GM12878 (cell line): Measurements from ENCODE around the gene KRT78. TPM values are rescaled to one million over a fixed set of nuclear protein-coding genes. Genes with fewer than 3 reads are reported as not detected.

Experiments
- ATAC-seq: fragments of 200-7000 bp; cut with Tn5 transposase; 3 replicates; pipeline ENCODE4 v1.9.1; 2020; ENCODE audit warnings: mild to moderate bottlenecking, moderate library complexity
- BruUV-seq: library from RNA; stranded (reverse); fragments of 400-500 nt; replicated peaks from 2 replicates; lab custom pipeline; 2021; lab: Mats Ljungman, UMichigan
- CTCF ChIA-PET: fragments of 300-600 bp; sonication (Branson Sonifier 250); formaldehyde crosslinking; extraction: SDS; loops from one replicate; lab custom pipeline; 2021; ENCODE audit warnings: inconsistent platforms; lab: Yijun Ruan, JAX
- POLR2A ChIA-PET: fragments of 350-600 bp; formaldehyde crosslinking; extraction: SDS; loops from one replicate; lab custom pipeline; 2021; ENCODE audit warnings: inconsistent platforms; lab: Charles Lee
- RAD21 ChIA-PET: fragments of 300-600 bp; sonication (Branson Sonifier 250); formaldehyde crosslinking; loops from one replicate; lab custom pipeline; 2023; ENCODE audit warnings: antibody characterized with exemption; ENCODE audit not compliant: unreplicated experiment; lab: Charles Lee
- SMC1A ChIA-PET: fragments of 300-600 bp; sonication (Branson Sonifier 250); formaldehyde crosslinking; loops from one replicate; lab custom pipeline; 2023; ENCODE audit not compliant: unreplicated experiment, uncharacterized antibody; lab: Charles Lee
- DNase-seq: peaks from one replicate; pipeline ENCODE4 v3.0.0-alpha.2; 2011; ENCODE audit warnings: low read depth, low spot score
- FAIRE-seq: peaks from 3 replicates; lab custom pipeline; 2011; peaks lifted over from hg19 to GRCh38; lab: Jason Lieb, UNC
- H2AFZ ChIP-seq: 2 replicates; pipeline ENCODE4 v1.6.0; 2011; ENCODE audit warnings: low read depth, low read length, control low read depth; ENCODE audit not compliant: control insufficient read depth
- H3K27ac ChIP-seq: 2 replicates; pipeline ENCODE4 v1.5.1; 2011; ENCODE audit warnings: control low read depth; ENCODE audit not compliant: control insufficient read depth, insufficient read depth
- H3K27me3 ChIP-seq, 2 experiments: replicated peaks in 1 of 2; 2 replicates each; pipeline versions ENCODE4 v1.6.0 to v1.6.1; 2011; ENCODE audit warnings: low read length in 1 of 2; ENCODE audit not compliant: control insufficient read depth in 2 of 2, insufficient read depth in 2 of 2
- H3K36me3 ChIP-seq, 2 experiments: 2 replicates each; pipeline ENCODE4 v1.5.1; 2011; ENCODE audit warnings: low read length in 1 of 2; ENCODE audit not compliant: control insufficient read depth in 2 of 2, insufficient read depth in 2 of 2
- H3K4me1 ChIP-seq: 2 replicates; pipeline ENCODE4 v1.6.1; 2011; ENCODE audit warnings: mild to moderate bottlenecking, low read length, moderate library complexity, mixed read lengths; ENCODE audit not compliant: control insufficient read depth, insufficient read depth
- H3K4me2 ChIP-seq: 2 replicates; pipeline ENCODE4 v1.6.0; 2011; ENCODE audit warnings: control low read depth; ENCODE audit not compliant: control insufficient read depth, insufficient read depth
- H3K4me3 ChIP-seq: fragments of 200-600 bp; sonication (generic); 2 replicates; pipeline ENCODE4 v1.5.1; 2016
- H3K79me2 ChIP-seq: 2 replicates; pipeline ENCODE4 v1.6.0; 2011; ENCODE audit warnings: low read length; ENCODE audit not compliant: control insufficient read depth, insufficient read depth
- H3K9ac ChIP-seq: 2 replicates; pipeline ENCODE4 v1.8.0; 2011; ENCODE audit warnings: low read length, control low read depth, mixed read lengths; ENCODE audit not compliant: control insufficient read depth, insufficient read depth
- H3K9me3 ChIP-seq: replicated peaks from 3 replicates; pipeline ENCODE4 v1.5.1; 2011; ENCODE audit warnings: mild to moderate bottlenecking, low read length; ENCODE audit not compliant: control insufficient read depth, insufficient read depth
- H4K20me1 ChIP-seq: 2 replicates; pipeline ENCODE4 v1.6.0; 2011; ENCODE audit not compliant: control insufficient read depth, insufficient read depth
- CEBPZ ChIP-seq: fragments of 150-350 bp; IDR thresholded peaks from 2 replicates; pipeline ENCODE4 v1.6.1; 2016; ENCODE audit warnings: low read depth, low read length
- DPF2 ChIP-seq: fragments of 450-650 bp; IDR thresholded peaks from 2 replicates; pipeline ENCODE4 v1.6.1; 2017; ENCODE audit warnings: mild to moderate bottlenecking
- EP300 ChIP-seq, 2 experiments: fragments of 150-350 bp in 1 of 2; IDR thresholded peaks; 2 replicates each; pipeline ENCODE4 v1.6.1; 2011 to 2012; ENCODE audit warnings: low read depth in 2 of 2, low read length in 2 of 2, borderline replicate concordance in 1 of 2, improper control_type of control experiment in 1 of 2, inconsistent platforms in 1 of 2; ENCODE audit not compliant: control insufficient read depth in 1 of 2
- GABPA ChIP-seq: IDR thresholded peaks from 2 replicates; pipeline ENCODE4 v1.6.1; 2014; ENCODE audit warnings: antibody characterized with exemption, low read depth, mild to moderate bottlenecking, inconsistent platforms
- IRF4 ChIP-seq: IDR thresholded peaks from 2 replicates; pipeline ENCODE4 v1.6.1; 2011; ENCODE audit warnings: low read depth, low read length
- NFIC ChIP-seq: IDR thresholded peaks from 2 replicates; pipeline ENCODE4 v1.6.1; 2012; ENCODE audit warnings: low read depth, mild to moderate bottlenecking, inconsistent platforms, low read length, moderate library complexity
- NR2C1 ChIP-seq: fragments of 450-650 bp; IDR thresholded peaks from 2 replicates; pipeline ENCODE4 v1.6.1; 2017; ENCODE audit warnings: antibody characterized with exemption, mild to moderate bottlenecking, moderate library complexity
- PKNOX1 ChIP-seq: fragments of 450-650 bp; IDR thresholded peaks from 2 replicates; pipeline ENCODE4 v1.6.1; 2016; ENCODE audit warnings: mild to moderate bottlenecking
- PML ChIP-seq: IDR thresholded peaks from 2 replicates; pipeline ENCODE4 v1.6.1; 2012; ENCODE audit warnings: low read length, inconsistent platforms
- POLR2AphosphoS5 ChIP-seq: IDR thresholded peaks from 2 replicates; pipeline ENCODE4 v1.6.1; 2011; ENCODE audit warnings: mild to moderate bottlenecking, low read length, inconsistent platforms
- RAD21 ChIP-seq: IDR thresholded peaks from 2 replicates; pipeline ENCODE4 v1.6.1; 2011; ENCODE audit warnings: mild to moderate bottlenecking, low read depth, low read length, moderate library complexity; ENCODE audit not compliant: insufficient read depth
- YBX1 ChIP-seq: fragments of 450-650 bp; IDR thresholded peaks from 2 replicates; pipeline ENCODE4 v1.6.1; 2016; ENCODE audit warnings: antibody characterized with exemption
- ZNF24 ChIP-seq: fragments of 450-650 bp; IDR thresholded peaks from 2 replicates; pipeline ENCODE4 v1.6.1; 2017; ENCODE audit warnings: antibody characterized with exemption, mild to moderate bottlenecking
- WGBS: methylation state at CpG from one replicate; pipeline ENCODE4 v1.1.6; 2016; ENCODE audit warnings: low lambda C conversion rate; ENCODE audit not compliant: insufficient replicate concordance, insufficient coverage; ENCODE audit errors: missing lambda C conversion rate; 5-methylcytosine and 5-hydroxymethylcytosine counted together
- in situ Hi-C: fragments of 300-500 bp; cut with MboI; formaldehyde crosslinking; loops from 9 replicates; pipeline ENCODE4 v1.14.3; 2018; ENCODE audit warnings: mixed read lengths
- intact Hi-C: fragments of 100-400 bp; cut with micrococcal nuclease; formaldehyde crosslinking; loops from one replicate; pipeline ENCODE4 v1.14.2; 2022; ENCODE audit not compliant: unreplicated experiment
- polyA plus RNA-seq, 11 experiments: library from polyadenylated mRNA; depleted of rRNA in 4 of 11; unstranded in 6 of 11; stranded (reverse) in 5 of 11; fragments of >200 nt; fragmentation: Nextera tagmentation in 4 of 11; fragmentation: Illumina TruSeq in 1 of 11; extraction: Ambion mirVana in 4 of 11; extraction: Trizol in 1 of 11; gene quantifications; 1 replicate in 1 of 11; 2 replicates in 10 of 11; pipeline versions ENCODE4 v1.2.1 to v1.2.3, GENCODE V29; 2011 to 2016; ENCODE audit warnings: inconsistent platforms in 2 of 11, missing spikeins in 2 of 11, low read depth in 1 of 11
- total RNA-seq, 4 experiments: library from RNA; depleted of rRNA in 3 of 4; stranded (reverse); fragments of >200 nt in 3 of 4; fragmentation: Illumina TruSeq in 1 of 4; extraction: Trizol in 1 of 4; gene quantifications; 2 replicates each; pipeline versions ENCODE4 v1.2.1 to v1.2.3, GENCODE V29; 2013 to 2021
- TF ChIP-seq, protein P1 (sequence below): IDR thresholded peaks from 2 replicates; pipeline ENCODE4 v1.6.1; 2011; ENCODE audit warnings: borderline replicate concordance, low read depth, mild to moderate bottlenecking, moderate library complexity, mixed read lengths, low read length; ENCODE audit not compliant: insufficient read depth; ENCODE audit errors: extremely low read length

The KRT78 gene
- total and polyA plus RNA-seq, 10 of the 15 experiments (the other 5 are each of a cell fraction or from before 2014, with no cell fraction given) = 0.07 TPM; not detected in 9

DNA sequence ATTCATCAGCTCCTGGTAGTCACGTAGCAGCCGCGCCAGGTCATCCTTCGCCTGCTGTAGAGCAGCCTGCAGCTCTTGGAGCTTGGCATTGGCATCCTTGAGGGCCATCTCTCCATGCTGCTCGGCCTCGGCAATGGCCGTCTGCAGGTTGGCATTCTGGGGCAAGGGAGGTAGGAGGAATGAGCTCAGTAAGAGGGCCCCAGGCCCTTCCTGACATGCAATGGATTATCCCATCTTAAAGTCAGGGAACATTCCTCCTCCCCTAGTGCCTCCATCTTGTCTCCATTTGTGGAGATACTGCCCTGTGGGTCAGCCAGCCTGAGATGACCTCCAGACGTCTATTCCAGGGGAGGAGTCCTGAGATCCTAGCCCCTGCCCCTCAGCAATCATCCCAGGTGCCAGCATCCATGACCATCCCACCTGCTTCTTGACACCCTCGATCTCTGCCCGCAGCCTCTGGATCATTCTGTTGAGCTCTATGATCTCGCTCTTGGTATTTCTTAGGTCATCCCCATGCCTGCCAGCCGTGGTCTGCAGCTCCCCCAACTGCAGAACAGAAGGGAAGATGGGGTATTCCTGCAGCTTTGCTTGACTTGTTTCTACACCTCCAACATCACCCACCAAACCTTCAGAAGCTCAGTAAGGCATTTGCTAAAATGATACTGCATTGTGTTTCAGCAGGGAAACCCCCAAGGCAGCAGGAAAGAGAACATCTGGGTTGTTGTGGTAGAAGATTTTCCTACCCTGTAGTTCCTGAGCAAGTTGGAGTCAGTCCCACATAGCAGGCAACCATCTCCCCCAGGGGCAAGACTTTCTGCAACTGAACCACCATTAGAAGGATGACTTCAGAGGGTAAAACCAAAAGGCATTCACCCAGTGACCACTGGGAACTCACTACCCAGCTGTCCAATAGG, 57.3 kb downstream of the KRT78 start:
- 19% methylated on average over 12 of the region's 12 CpGs for WGBS
- Histone ChIP-seq H3K9ac (no peak overlapping the region), H3K27ac (no peak overlapping the region), H3K36me3 (no peaks in the 10 kb centered on the region), H3K4me1 (no peaks in the 10 kb centered on the region), H3K4me2 (no peak overlapping the region), H3K4me3 (no peak overlapping the region), H3K27me3 (peaks cover 0 to 6% of the 10 kb centered on the region in 2 experiments; a peak in 3 of 4 replicates), H3K9me3 (no peaks in the 10 kb centered on the region), H2AFZ (no peak overlapping the region)
- ATAC-seq (no peak), DNase-seq (no peak), FAIRE-seq (no peak)
- BruUV-seq = no TSS peak
- CTCF ChIA-PET = interaction anchor here (0.6 kb wide), 1 partner anchor 77 kb away, joined by 3 read pairs; no protein-coding TSS in a partner anchor
- in situ Hi-C loops (no loop called here), intact Hi-C loops (no loop called here)
- TF ChIP-seq EP300 (IDR thresholded peaks at IDR 0.05; ENCODE audit: borderline replicate concordance in 1 of 2, control insufficient read depth in 1 of 2, low read depth in 2 of 2, low read length in 2 of 2) (no peak), GABPA (no peak), YBX1 (no peak), PKNOX1 (no peak), ZNF24 (no peak), NR2C1 (no peak), POLR2AphosphoS5 (no peak), CEBPZ (no peak), DPF2 (no peak), IRF4 (no peak), PML (no peak), RAD21 (no peak), NFIC (no peak)
- TF ChIP-seq, protein P1, sequence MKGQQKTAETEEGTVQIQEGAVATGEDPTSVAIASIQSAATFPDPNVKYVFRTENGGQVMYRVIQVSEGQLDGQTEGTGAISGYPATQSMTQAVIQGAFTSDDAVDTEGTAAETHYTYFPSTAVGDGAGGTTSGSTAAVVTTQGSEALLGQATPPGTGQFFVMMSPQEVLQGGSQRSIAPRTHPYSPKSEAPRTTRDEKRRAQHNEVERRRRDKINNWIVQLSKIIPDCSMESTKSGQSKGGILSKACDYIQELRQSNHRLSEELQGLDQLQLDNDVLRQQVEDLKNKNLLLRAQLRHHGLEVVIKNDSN = no peak
- TF ChIP-seq, all 136 proteins: peak for 0
- RAD21 ChIA-PET = no interaction called here
- no peaks in the 10 kb centered on the region for H3K79me2 ChIP-seq
- POLR2A ChIA-PET = no interaction called here
- SMC1A ChIA-PET = no interaction called here
- no peaks in the 10 kb centered on the region for H4K20me1 ChIP-seq
